NB4 (cell line): Measurements from ENCODE around the gene DGKG.

ENCODE experiments used
- DNase-seq: peaks from one replicate; pipeline ENCODE4 v3.0.0; 2010; ENCODE audit warnings: low read depth
- H3K4me3 ChIP-seq: one replicate; pipeline ENCODE4 v1.5.1; 2011; ENCODE audit warnings: mild to moderate bottlenecking, low read depth, low read length, moderate library complexity
- MYC ChIP-seq: IDR thresholded peaks from 2 replicates; pipeline ENCODE4 v1.6.1; 2011; ENCODE audit warnings: low read depth, low read length
- POLR2A ChIP-seq: IDR thresholded peaks from 2 replicates; pipeline ENCODE4 v1.6.1; 2011; ENCODE audit warnings: mild to moderate bottlenecking; ENCODE audit not compliant: insufficient read length; ENCODE audit errors: extremely low read depth
- TF ChIP-seq, protein P1 (sequence below): IDR thresholded peaks from one replicate; pipeline ENCODE4 v1.5.1; 2012; ENCODE audit warnings: low read depth, low read length
- TF ChIP-seq, protein P2 (sequence below): IDR thresholded peaks from 2 replicates; pipeline ENCODE4 v1.6.1; 2011; ENCODE audit warnings: low read depth, low read length

The DGKG gene

DNA sequence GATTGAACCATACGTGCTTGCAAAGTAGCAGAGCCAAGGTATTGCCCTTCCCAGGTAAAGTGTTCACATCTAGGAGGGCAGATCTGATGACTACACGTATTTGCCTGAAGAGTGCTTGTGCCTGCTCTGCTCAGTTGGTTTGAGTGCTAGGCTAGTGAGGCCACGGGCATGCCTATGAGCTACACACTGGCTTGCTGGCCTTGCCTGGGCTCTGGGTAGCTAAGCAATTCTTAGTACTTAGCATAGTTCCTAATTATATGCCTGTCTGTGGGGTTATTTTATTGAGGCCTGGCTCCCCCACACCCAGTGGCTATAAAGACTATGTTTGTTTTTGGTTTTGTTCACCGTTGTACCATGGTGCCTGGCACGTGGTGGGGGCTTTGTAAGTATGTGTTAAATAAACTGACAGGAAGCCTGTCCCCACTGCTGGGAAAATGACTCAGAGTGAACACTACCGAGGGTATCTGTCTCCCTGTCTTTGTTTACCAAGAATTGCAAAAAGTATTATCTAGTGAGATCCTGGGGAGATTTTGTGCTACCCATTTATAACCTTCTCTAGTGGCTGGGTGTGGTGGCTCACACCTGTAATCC, 181.0 kb downstream of the DGKG start:
- H3K4me3 ChIP-seq = no peak overlapping the region
- DNase-seq = peak; percentile 28
- TF ChIP-seq, protein P1, sequence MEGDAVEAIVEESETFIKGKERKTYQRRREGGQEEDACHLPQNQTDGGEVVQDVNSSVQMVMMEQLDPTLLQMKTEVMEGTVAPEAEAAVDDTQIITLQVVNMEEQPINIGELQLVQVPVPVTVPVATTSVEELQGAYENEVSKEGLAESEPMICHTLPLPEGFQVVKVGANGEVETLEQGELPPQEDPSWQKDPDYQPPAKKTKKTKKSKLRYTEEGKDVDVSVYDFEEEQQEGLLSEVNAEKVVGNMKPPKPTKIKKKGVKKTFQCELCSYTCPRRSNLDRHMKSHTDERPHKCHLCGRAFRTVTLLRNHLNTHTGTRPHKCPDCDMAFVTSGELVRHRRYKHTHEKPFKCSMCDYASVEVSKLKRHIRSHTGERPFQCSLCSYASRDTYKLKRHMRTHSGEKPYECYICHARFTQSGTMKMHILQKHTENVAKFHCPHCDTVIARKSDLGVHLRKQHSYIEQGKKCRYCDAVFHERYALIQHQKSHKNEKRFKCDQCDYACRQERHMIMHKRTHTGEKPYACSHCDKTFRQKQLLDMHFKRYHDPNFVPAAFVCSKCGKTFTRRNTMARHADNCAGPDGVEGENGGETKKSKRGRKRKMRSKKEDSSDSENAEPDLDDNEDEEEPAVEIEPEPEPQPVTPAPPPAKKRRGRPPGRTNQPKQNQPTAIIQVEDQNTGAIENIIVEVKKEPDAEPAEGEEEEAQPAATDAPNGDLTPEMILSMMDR = no peak
- TF ChIP-seq MYC = 0 out of 2 replicates have a peak, but pooled peaks have one; percentile 8
- TF ChIP-seq, protein P2, sequence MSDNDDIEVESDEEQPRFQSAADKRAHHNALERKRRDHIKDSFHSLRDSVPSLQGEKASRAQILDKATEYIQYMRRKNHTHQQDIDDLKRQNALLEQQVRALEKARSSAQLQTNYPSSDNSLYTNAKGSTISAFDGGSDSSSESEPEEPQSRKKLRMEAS = peak; percentile 54; the same call in 1 of the 2 replicates

DNA sequence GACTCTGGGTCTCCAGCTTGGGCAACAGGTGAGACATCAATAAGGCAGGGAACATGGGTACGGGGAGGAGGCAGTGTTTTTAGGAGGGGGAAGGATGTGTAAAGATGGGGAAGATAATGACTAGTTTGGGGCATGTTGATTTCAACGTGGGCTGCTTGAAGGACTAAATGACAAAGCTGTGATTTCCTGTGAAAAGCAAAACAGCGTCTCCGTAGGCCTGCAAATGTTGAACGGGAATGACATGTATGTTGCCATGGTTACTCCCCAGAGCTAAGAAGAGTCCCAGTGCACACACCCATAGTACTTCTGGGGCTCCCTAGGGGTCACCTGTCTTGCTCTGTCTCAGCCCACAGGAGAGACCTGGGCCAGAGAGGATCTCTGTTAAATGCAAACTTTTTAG, 181.9 kb downstream of the DGKG start:
- no peak overlapping the region for H3K4me3 ChIP-seq
- no peak for DNase-seq
- TF ChIP-seq POLR2A (no peak), MYC (no peak)
- TF ChIP-seq, protein P1 = no peak
- TF ChIP-seq, protein P2 = no peak

DNA sequence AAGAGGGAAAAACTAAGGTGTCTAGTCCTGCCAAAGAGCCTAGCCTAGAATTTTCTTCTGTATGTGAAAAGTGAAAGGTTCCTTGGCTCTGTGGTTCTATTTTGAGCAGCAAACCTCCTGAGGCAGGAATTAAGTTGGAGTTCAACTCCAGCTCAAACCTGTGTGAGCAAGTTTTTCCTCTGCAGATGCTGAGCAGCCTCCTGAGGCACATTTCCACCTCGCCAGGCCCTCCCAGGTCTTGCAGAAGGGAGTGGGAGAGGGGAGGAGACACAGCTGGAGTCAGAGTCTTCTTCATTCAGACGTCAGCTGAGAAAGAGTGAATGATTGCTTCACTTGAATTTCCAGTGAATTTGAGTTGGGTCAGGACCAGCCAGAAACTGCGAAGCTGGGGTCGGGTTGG, 183.6 kb downstream of the DGKG start:
- TF ChIP-seq POLR2A = no peak
- TF ChIP-seq, protein P2 = no peak
- TF ChIP-seq, protein P1 = no peak
- TF ChIP-seq MYC = no peak
- no peak for DNase-seq
- no peak overlapping the region for H3K4me3 ChIP-seq

DNA sequence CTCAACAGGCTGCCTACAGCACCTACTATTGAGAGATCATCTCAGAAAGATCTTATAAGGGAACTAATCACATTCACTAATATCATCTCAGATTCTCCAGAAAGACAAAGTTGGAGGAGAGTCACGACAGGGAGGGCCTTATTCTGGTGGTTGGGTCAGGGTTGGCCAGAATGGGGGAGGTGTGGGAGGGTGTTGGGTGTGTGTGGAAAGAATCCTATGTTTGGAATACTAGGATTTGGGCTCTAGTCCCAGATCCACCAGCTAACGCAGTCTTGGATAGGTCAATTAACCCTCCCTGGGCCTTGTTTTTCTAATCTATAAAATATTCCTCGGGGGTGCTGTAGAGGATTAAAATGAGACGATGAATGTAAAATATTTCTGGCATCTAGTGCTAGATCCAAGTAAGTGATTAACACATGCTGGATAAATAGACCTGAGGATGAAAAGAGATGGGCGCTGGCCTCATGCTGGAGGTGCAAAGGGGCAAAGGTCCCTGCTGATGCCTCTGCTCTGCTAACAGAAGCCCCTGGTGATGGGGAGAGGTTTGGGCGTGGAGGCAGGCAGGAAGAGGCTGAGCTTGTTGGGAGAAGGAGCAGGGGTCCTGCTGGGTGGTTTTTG, 185.6 kb downstream of the DGKG start:
- TF ChIP-seq, protein P1 = no peak
- TF ChIP-seq, protein P2 = no peak
- TF ChIP-seq POLR2A (no peak), MYC (no peak)
- no peak for DNase-seq
- H3K4me3 ChIP-seq = no peak overlapping the region

DNA sequence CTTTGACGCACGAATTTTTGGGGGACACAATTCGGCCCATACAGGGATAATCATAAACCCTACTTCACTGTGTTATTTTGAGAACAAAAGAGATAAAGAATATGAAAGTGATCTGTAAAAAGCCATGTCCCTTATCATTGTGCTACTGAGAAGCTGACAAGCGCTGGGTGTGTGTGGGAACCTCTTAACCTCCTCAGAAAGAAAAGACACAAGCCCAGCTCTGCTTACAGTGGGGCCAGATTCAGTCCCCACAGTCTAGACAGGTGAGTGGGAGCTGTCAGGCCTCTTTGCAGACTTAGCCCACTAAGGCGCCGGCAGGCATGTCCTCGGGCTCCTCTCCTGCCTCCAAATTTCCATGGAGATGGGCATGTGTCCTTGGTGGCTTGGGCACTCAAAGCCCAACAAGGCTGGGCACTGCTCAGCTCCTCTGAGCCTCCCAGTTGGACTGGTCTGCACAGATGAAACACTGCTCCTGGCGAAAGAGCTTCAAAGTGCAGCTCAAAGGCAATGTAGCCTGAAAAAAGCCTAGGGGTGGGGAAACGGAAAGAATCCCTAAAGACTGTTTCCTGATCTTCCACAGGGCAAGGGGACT, 188.7 kb downstream of the DGKG start:
- no peak for DNase-seq
- no peak overlapping the region for H3K4me3 ChIP-seq
- TF ChIP-seq, protein P1 = no peak
